Measurements from ENCODE around the gene TRABD. TPM values are rescaled to one million over a fixed set of nuclear protein-coding genes. Genes with fewer than 3 reads are reported as not detected.

TRABD gene
- polyA plus RNA-seq, 4 donors = 43.3 to 84.6 (median 66.9) TPM

- Histone ChIP-seq H3K27ac (ENCODE audit: low read depth in 1 of 3, low read length in 2 of 3) (no peak overlapping the region), H3K4me1 (ENCODE audit: control insufficient read depth in 3 of 3, insufficient read depth in 2 of 3, low read depth in 1 of 3, low read length in 2 of 3) (peaks cover 0 to 5% (median 0%) of the 10 kb centered on the region in 3 donors), H3K27me3 (ENCODE audit: control insufficient read depth in 3 of 3, insufficient read depth in 3 of 3, low read length in 3 of 3) (no peaks in the 10 kb centered on the region), H3K9me3 (ENCODE audit: control insufficient read depth in 2 of 2, insufficient read depth in 1 of 2, low read depth in 1 of 2, low read length in 1 of 2) (no peaks in the 10 kb centered on the region), H3K36me3 (ENCODE audit: control insufficient read depth in 3 of 3, insufficient read depth in 2 of 3, low read depth in 1 of 3, low read length in 3 of 3) (peaks cover 2 to 45% (median 6%) of the 10 kb centered on the region in 3 donors), H3K4me3 (ENCODE audit: low read depth in 1 of 3, low read length in 3 of 3) (no peak overlapping the region)
- FAIRE-seq = no peak
- DNase-seq = no peak
- WGBS, 3 donors = 86 to 90% (median 88%) methylated on average over 9 of the region's 9 CpGs
Observed at GRCh38 chr22:50238755-50239154, 53.0 kb downstream of the TRABD start.

- Histone ChIP-seq H3K4me1 (ENCODE audit: control insufficient read depth in 3 of 3, insufficient read depth in 2 of 3, low read depth in 1 of 3, low read length in 2 of 3) (peaks cover 4 to 10% (median 9%) of the 10 kb centered on the region in 3 donors), H3K9me3 (ENCODE audit: control insufficient read depth in 2 of 2, insufficient read depth in 1 of 2, low read depth in 1 of 2, low read length in 1 of 2) (no peaks in the 10 kb centered on the region), H3K4me3 (ENCODE audit: low read depth in 1 of 3, low read length in 3 of 3) (peak overlapping the region in 2 of 3 donors; percentile 0 to 90), H3K27me3 (ENCODE audit: control insufficient read depth in 3 of 3, insufficient read depth in 3 of 3, low read length in 3 of 3) (no peaks in the 10 kb centered on the region), H3K27ac (ENCODE audit: low read depth in 1 of 3, low read length in 2 of 3) (no peak overlapping the region), H3K36me3 (ENCODE audit: control insufficient read depth in 3 of 3, insufficient read depth in 2 of 3, low read depth in 1 of 3, low read length in 3 of 3) (peaks cover 0 to 40% (median 2%) of the 10 kb centered on the region in 3 donors)
- 45 to 63% (median 55%) methylated on average over 14 of the region's 14 CpGs for WGBS, 3 donors
- no peak for DNase-seq
- no peak for FAIRE-seq
Observed at GRCh38 chr22:50242406-50242949, 56.8 kb downstream of the TRABD start.

- H3K9me3 ChIP-seq (ENCODE audit: control insufficient read depth in 2 of 2, insufficient read depth in 1 of 2, low read depth in 1 of 2, low read length in 1 of 2) = no peaks in the 10 kb centered on the region
- DNase-seq (no peak), FAIRE-seq (no peak)
- peak overlapping the region; percentile 86 to 98 (median 92) for H3K27ac ChIP-seq (ENCODE audit: low read depth in 1 of 3, low read length in 2 of 3)
- 2 to 15% (median 5%) methylated on average over 27 of the region's 27 CpGs for WGBS, 3 donors
- H3K4me1 ChIP-seq (ENCODE audit: control insufficient read depth in 3 of 3, insufficient read depth in 2 of 3, low read depth in 1 of 3, low read length in 2 of 3) = peaks cover 5 to 13% (median 9%) of the 10 kb centered on the region in 3 donors
- H3K4me3 ChIP-seq (ENCODE audit: low read depth in 1 of 3, low read length in 3 of 3) = peak overlapping the region; percentile 72 to 100 (median 90)
- no peaks in the 10 kb centered on the region for H3K27me3 ChIP-seq (ENCODE audit: control insufficient read depth in 3 of 3, insufficient read depth in 3 of 3, low read length in 3 of 3)
- H3K36me3 ChIP-seq (ENCODE audit: control insufficient read depth in 3 of 3, insufficient read depth in 2 of 3, low read depth in 1 of 3, low read length in 3 of 3) = peaks cover 0 to 49% (median 2%) of the 10 kb centered on the region in 3 donors
Observed at GRCh38 chr22:50243685-50244419, 58.1 kb downstream of the TRABD start.

DNA sequence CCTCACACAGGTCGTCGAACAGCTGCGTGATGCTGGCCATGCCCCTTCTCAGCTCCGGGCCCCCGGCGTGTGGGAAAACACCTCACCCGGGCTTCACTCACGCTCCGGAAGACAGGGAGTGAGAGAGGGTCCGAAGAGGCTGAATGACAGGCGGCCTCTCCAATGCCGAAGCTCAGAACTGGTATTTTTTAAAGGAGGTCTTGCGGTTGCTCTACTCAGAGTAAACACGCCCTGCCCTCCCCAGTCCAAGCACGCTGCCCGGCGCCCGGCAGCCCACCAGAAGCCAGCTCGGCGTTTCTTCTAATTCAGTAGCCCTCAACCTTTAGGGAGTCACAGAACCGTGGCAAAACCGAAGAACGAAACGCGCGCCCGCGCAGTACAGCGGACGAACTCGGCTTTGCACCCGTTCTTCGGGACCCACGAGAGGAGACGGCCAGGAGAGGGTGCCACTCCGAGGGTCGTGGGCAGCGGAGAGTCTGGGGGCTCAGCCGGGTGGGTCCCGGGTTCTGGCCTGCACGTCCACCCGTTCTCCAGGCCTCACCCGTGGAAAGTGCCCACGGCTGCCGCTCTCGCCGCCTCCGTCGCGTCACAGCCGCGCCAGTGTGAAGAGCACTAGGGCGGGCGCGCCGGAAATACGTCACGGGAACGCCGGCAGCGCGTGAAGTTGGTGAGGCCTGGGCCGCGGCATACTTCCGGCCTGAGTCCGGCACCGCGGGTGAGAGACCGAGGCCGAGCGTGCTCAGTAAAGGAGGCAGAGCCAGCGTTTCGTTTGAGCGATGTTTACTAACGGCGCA, 58.9 kb downstream of the TRABD start, which contains the start of gene TUBGCP6:
Gene TUBGCP6 (minus strand): TSS at position 604 of the 794 bp plus-strand sequence. CDS start 564 bp downstream, at position 40.
- H3K36me3 ChIP-seq (ENCODE audit: control insufficient read depth in 3 of 3, insufficient read depth in 2 of 3, low read depth in 1 of 3, low read length in 3 of 3) = peaks cover 0 to 47% (median under 1%) of the 10 kb centered on the region in 3 donors
- H3K27me3 ChIP-seq (ENCODE audit: control insufficient read depth in 3 of 3, insufficient read depth in 3 of 3, low read length in 3 of 3) = no peaks in the 10 kb centered on the region
- no peak for FAIRE-seq
- H3K4me1 ChIP-seq (ENCODE audit: control insufficient read depth in 3 of 3, insufficient read depth in 2 of 3, low read depth in 1 of 3, low read length in 2 of 3) = peaks cover 5 to 17% (median 9%) of the 10 kb centered on the region in 3 donors
- DNase-seq = peak; percentile 93 to 97
- 0 to 1% (median 1%) methylated on average over 76 of the region's 76 CpGs for WGBS, 3 donors
- H3K9me3 ChIP-seq (ENCODE audit: control insufficient read depth in 2 of 2, insufficient read depth in 1 of 2, low read depth in 1 of 2, low read length in 1 of 2) = no peaks in the 10 kb centered on the region
- peak within 1 kb of the TSS; percentile 72 to 100 (median 90) for H3K4me3 ChIP-seq (ENCODE audit: low read depth in 1 of 3, low read length in 3 of 3)
- H3K27ac ChIP-seq (ENCODE audit: low read depth in 1 of 3, low read length in 2 of 3) = peak within 1 kb of the TSS; percentile 86 to 98 (median 92)

- H3K4me3 ChIP-seq (ENCODE audit: low read depth in 1 of 3, low read length in 3 of 3) = peak overlapping the region; percentile 72 to 100 (median 90)
- FAIRE-seq (no peak), DNase-seq (peak; percentile 15 to 45)
- no peaks in the 10 kb centered on the region for H3K9me3 ChIP-seq (ENCODE audit: control insufficient read depth in 2 of 2, insufficient read depth in 1 of 2, low read depth in 1 of 2, low read length in 1 of 2)
- peaks cover 12 to 25% (median 15%) of the 10 kb centered on the region in 3 donors for H3K4me1 ChIP-seq (ENCODE audit: control insufficient read depth in 3 of 3, insufficient read depth in 2 of 3, low read depth in 1 of 3, low read length in 2 of 3)
- H3K36me3 ChIP-seq (ENCODE audit: control insufficient read depth in 3 of 3, insufficient read depth in 2 of 3, low read depth in 1 of 3, low read length in 3 of 3) = peaks cover 0 to 46% (median 0%) of the 10 kb centered on the region in 3 donors
- 11 to 19% (median 14%) methylated on average over 34 to 53 of the region's 53 CpGs for WGBS, 3 donors
- H3K27me3 ChIP-seq (ENCODE audit: control insufficient read depth in 3 of 3, insufficient read depth in 3 of 3, low read length in 3 of 3) = no peaks in the 10 kb centered on the region
- peak overlapping the region; percentile 86 to 98 (median 92) for H3K27ac ChIP-seq (ENCODE audit: low read depth in 1 of 3, low read length in 2 of 3)
Observed at GRCh38 chr22:50245214-50246072, 59.7 kb downstream of the TRABD start.

DNA sequence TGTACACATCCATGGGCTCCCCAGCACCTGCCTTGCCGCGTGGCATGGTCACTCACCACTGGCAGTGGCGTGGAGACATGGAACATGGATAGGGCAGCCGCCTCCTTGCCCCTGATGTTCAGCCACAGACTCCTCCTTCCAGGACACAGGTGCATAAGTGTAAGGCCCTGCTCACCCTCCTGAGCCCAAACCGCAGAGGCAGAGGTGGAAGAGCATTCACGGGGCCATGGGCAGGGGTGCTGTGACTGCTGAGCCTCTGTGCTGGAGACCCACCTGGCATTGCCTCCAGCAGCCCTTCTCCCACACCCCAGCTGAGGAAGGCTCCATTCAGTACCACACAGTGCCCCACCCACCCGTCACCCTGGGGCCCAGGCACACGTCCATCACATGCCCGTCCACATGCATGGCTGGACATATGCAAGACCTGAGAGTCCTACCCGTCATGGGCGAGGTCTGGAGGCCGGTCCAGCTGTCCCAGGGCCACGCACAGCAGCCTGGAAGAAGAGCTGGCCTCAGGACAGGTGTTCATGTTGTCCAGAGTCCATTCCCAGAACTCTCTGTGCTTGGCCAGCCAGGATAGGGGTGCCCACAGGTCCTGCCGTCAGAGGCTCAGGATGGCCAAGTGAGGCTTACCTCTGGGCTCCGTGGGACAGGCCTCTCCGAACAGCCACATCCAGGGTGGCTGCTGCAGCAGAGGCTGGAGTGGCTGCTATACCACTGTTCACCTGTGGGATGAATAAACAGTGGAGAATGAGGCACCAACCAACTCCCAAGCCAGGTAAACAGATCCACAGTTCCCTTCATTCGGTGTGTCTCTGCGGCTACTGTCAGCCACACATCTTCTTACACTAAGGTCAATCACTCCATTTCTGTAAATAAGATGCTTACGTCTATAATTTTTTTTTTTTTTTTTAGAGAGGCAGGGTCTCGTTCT, 60.8 kb downstream of the TRABD start:
- H3K27me3 ChIP-seq (ENCODE audit: control insufficient read depth in 3 of 3, insufficient read depth in 3 of 3, low read length in 3 of 3) = no peaks in the 10 kb centered on the region
- H3K9me3 ChIP-seq (ENCODE audit: control insufficient read depth in 2 of 2, insufficient read depth in 1 of 2, low read depth in 1 of 2, low read length in 1 of 2) = no peaks in the 10 kb centered on the region
- 84 to 88% (median 87%) methylated on average over 20 of the region's 20 CpGs for WGBS, 3 donors
- peak overlapping the region in 1 of 3 donors; percentile 6 for H3K27ac ChIP-seq (ENCODE audit: low read depth in 1 of 3, low read length in 2 of 3)
- DNase-seq = no peak
- no peak for FAIRE-seq
- H3K36me3 ChIP-seq (ENCODE audit: control insufficient read depth in 3 of 3, insufficient read depth in 2 of 3, low read depth in 1 of 3, low read length in 3 of 3) = peaks cover 0 to 46% (median 0%) of the 10 kb centered on the region in 3 donors
- H3K4me3 ChIP-seq (ENCODE audit: low read depth in 1 of 3, low read length in 3 of 3) = peak overlapping the region in 1 of 3 donors; percentile 90
- H3K4me1 ChIP-seq (ENCODE audit: control insufficient read depth in 3 of 3, insufficient read depth in 2 of 3, low read depth in 1 of 3, low read length in 2 of 3) = peaks cover 12 to 29% (median 15%) of the 10 kb centered on the region in 3 donors

DNA sequence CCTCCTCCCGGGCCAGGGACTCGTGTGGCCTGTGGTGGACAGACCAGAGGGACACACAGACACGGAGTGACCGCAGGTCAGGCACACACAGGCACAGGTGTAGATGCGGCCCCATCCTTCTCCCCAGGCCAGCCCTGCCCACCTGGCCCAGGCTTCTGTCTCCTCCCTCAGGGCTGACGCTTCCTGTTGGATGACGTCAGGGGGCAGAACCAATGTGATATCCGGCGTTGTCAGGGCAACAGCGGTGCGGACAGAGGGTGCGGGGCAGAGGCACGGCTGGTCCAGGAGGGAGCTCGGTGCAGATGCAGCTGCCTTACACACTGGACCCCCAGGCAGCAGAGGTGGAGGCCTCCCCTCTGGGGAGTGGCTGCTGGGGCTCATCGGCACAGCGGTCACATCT, 62.0 kb downstream of the TRABD start:
- DNase-seq = peak; percentile 74 to 81
- Histone ChIP-seq H3K4me3 (ENCODE audit: low read depth in 1 of 3, low read length in 3 of 3) (no peak overlapping the region), H3K4me1 (ENCODE audit: control insufficient read depth in 3 of 3, insufficient read depth in 2 of 3, low read depth in 1 of 3, low read length in 2 of 3) (peaks cover 12 to 29% (median 12%) of the 10 kb centered on the region in 3 donors), H3K27ac (ENCODE audit: low read depth in 1 of 3, low read length in 2 of 3) (no peak overlapping the region), H3K36me3 (ENCODE audit: control insufficient read depth in 3 of 3, insufficient read depth in 2 of 3, low read depth in 1 of 3, low read length in 3 of 3) (peaks cover 0 to 46% (median 0%) of the 10 kb centered on the region in 3 donors), H3K9me3 (ENCODE audit: control insufficient read depth in 2 of 2, insufficient read depth in 1 of 2, low read depth in 1 of 2, low read length in 1 of 2) (no peaks in the 10 kb centered on the region), H3K27me3 (ENCODE audit: control insufficient read depth in 3 of 3, insufficient read depth in 3 of 3, low read length in 3 of 3) (no peaks in the 10 kb centered on the region)
- WGBS, 3 donors = 28 to 41% (median 38%) methylated on average over 15 to 16 of the region's 16 CpGs
- FAIRE-seq = no peak

Data from small intestine (tissue), 7 donors.